ENCODE measurements around the gene RPL10. TPM values are rescaled to one million over a fixed set of nuclear protein-coding genes. Genes with fewer than 3 reads are reported as not detected.

The RPL10 gene
- total RNA-seq, 1 experiment from 2014 or later = 3,447 TPM

DNA sequence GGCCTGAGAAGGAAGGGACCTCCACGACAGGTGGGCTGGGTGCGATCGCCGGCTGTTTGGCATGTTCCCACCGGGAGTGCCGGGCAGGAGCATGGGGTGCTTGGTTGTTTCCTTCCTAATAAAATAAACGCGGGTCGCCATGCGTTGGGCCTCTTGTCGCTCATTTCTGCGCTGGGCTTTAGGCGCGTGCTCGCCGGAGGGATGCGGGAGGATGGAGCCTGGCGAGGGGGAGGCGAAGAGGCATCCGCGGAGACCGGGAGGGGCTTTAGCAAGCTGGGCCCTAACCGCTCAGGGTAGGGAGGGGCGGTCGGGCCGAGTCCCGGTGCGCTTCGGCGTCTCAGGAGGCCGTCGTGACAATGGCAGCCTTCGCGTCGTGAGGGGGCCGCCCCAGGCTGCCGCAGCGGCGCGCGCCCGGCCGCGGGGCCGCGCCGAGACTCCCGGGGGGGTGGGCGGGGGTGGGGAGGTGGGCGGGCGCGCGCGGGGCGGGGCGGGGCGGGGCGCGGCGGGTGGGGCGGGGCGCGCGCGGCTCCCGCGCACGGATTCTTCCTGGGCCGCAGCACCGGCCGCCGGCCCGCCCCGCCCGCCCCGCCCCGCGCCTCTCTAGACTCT is 38.3 kb downstream of the RPL10 start:
- no peak overlapping the region for H3K27ac ChIP-seq
- H3K27me3 ChIP-seq (ENCODE audit: insufficient read depth, low read depth) = no peaks in the 10 kb centered on the region
- no peak overlapping the region for H2AFZ ChIP-seq
- intact Hi-C loops (cut with micrococcal nuclease; ENCODE audit: unreplicated experiment) = no loop called here
- no peaks in the 10 kb centered on the region for H4K20me1 ChIP-seq (ENCODE audit: insufficient read depth)
- peaks cover 7% of the 10 kb centered on the region; the same call in 1 of the 2 replicates for H3K4me1 ChIP-seq (replicated peaks; ENCODE audit: insufficient read depth)
- H3K9me3 ChIP-seq (ENCODE audit: insufficient read depth, low read depth) = no peaks in the 10 kb centered on the region
- peak overlapping the region; percentile 56; the same call in 1 of the 2 replicates for H3K4me3 ChIP-seq
- TF ChIP-seq, protein P1, sequence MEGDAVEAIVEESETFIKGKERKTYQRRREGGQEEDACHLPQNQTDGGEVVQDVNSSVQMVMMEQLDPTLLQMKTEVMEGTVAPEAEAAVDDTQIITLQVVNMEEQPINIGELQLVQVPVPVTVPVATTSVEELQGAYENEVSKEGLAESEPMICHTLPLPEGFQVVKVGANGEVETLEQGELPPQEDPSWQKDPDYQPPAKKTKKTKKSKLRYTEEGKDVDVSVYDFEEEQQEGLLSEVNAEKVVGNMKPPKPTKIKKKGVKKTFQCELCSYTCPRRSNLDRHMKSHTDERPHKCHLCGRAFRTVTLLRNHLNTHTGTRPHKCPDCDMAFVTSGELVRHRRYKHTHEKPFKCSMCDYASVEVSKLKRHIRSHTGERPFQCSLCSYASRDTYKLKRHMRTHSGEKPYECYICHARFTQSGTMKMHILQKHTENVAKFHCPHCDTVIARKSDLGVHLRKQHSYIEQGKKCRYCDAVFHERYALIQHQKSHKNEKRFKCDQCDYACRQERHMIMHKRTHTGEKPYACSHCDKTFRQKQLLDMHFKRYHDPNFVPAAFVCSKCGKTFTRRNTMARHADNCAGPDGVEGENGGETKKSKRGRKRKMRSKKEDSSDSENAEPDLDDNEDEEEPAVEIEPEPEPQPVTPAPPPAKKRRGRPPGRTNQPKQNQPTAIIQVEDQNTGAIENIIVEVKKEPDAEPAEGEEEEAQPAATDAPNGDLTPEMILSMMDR (conservative IDR thresholded peaks at IDR 0.05) = no peak
- TF ChIP-seq EZH2 (IDR thresholded peaks at IDR 0.05; ENCODE audit: low read depth) = no peak
- no TSS peak for BruUV-seq (replicated peaks)
- POLR2A ChIA-PET (ENCODE audit: unreplicated experiment) = no interaction called here
- CTCF ChIA-PET = no interaction called here
- peaks cover 15% of the 10 kb centered on the region for H3K79me2 ChIP-seq (ENCODE audit: low read depth)
- H3F3A ChIP-seq (ENCODE audit: insufficient read depth, low read depth) = no peaks in the 10 kb centered on the region; the same call in 1 of the 2 replicates
- peak in 1 of 2 experiments; percentile 22 for DNase-seq
- H3K36me3 ChIP-seq (ENCODE audit: low read depth) = no peaks in the 10 kb centered on the region
- no peak overlapping the region for H3K4me2 ChIP-seq
- no peaks in the 10 kb centered on the region for H3K9me2 ChIP-seq (ENCODE audit: insufficient read depth)

DNA sequence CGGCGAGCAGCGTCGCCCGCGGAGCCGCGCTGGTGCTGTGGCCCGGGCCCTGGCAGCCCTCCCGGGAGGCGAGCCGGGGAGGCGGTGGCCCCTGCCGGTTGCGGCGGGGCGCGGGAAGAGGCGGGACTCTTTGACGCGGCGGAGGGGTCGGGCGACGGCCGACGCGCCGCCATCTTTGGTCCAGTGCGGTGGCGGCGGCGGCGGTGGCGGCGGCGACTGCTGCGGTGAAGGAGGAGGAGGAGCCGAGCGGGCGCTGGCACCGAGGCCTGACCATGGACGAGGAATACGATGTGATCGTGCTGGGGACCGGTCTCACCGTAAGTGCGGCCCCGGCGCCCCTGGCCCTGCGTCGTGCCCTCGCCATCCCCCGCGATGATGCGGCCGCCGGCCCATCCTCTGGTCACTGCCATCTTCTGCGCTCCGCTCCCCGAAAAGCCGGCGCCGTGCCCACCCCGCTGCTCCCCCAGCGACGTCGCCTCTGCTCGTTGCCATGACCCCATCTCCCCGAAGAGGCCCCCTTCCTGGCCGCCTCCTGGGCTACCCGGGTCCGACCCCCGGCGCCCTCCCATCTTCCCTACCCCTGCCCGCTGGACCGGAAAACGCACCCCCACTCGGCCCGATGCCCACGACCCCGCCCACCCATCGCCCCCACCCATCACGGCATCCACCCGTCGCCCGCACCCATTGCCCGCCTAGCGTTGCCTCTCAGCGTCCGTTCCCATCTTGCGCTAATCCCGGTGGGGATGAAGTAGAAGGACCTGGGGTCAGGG is 39.0 kb downstream of the RPL10 start, which contains the start of gene GDI1:
Gene GDI1, plus strand, starts transcription at position 172 of the 770 bp plus-strand sequence. Its CDS starts 101 bp downstream, at position 273.
- intact Hi-C loops (cut with micrococcal nuclease; ENCODE audit: unreplicated experiment) = no loop called here
- Histone ChIP-seq H3K4me3 (peak within 1 kb of the TSS; percentile 56; the same call in 1 of the 2 replicates), H3K9me2 (ENCODE audit: insufficient read depth) (no peaks in the 10 kb centered on the region), H2AFZ (peak within 1 kb of the TSS; percentile 70; the same call in 1 of the 2 replicates), H3K9me3 (ENCODE audit: insufficient read depth, low read depth) (no peaks in the 10 kb centered on the region), H3K36me3 (ENCODE audit: low read depth) (no peaks in the 10 kb centered on the region), H3F3A (ENCODE audit: insufficient read depth, low read depth) (peaks cover 5% of the 10 kb centered on the region; the same call in 1 of the 2 replicates), H3K27ac (no peak within 1 kb of the TSS), H3K4me2 (peak within 1 kb of the TSS; percentile 86), H3K27me3 (ENCODE audit: insufficient read depth, low read depth) (no peaks in the 10 kb centered on the region), H4K20me1 (ENCODE audit: insufficient read depth) (no peaks in the 10 kb centered on the region), H3K4me1 (replicated peaks; ENCODE audit: insufficient read depth) (peaks cover 7% of the 10 kb centered on the region; the same call in 1 of the 2 replicates), H3K79me2 (ENCODE audit: low read depth) (peaks cover 15% of the 10 kb centered on the region)
- CTCF ChIA-PET = no interaction called here
- peak in 1 of 2 experiments; percentile 61 for DNase-seq
- TF ChIP-seq, protein P1 (conservative IDR thresholded peaks at IDR 0.05) = no peak
- no peak for TF ChIP-seq EZH2 (IDR thresholded peaks at IDR 0.05; ENCODE audit: low read depth)
- POLR2A ChIA-PET (ENCODE audit: unreplicated experiment) = no interaction called here
- no TSS peak for BruUV-seq (replicated peaks)

DNA sequence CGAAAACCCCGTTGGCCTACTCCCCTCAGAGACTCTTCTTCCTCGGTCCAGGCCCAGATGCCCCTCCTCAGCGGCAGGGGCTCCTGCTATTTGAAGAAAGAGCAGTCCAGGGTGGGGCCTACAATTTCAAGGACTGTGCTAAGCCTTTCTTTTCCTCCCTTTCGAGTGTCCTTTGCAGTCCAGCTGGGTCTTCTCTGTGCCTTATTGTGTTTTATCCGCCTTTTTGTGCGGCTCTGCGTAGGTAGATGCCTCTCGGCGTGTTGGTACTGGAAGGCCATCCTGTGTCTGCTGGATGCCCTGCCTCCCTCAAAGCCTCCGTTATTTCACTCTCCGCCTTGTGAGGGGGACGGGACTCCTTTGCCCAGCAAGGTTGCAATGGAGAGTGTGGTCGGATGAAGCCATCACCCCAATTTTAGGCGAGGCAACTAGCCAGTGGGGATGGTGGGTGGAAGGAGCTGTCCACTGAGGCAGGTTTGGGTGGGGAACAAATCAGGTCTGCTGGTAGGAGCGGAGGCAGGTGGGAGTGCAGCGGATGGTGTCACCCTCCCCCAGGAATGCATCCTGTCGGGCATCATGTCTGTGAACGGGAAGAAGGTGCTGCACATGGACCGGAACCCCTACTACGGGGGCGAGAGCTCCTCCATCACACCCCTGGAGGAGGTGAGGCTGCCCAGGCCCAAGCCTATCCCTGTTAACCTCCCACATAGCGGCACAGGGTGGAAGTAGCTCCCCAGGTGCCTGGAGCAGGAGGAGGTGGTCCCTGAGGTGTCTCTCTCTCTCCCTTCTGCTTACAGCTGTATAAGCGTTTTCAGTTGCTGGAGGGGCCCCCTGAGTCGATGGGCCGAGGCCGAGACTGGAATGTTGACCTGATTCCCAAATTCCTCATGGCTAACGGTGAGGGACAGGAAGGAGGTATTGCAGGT is 40.1 kb downstream of the RPL10 start:
- POLR2A ChIA-PET (ENCODE audit: unreplicated experiment) = no interaction called here
- Histone ChIP-seq H2AFZ (no peak overlapping the region), H3K27me3 (ENCODE audit: insufficient read depth, low read depth) (no peaks in the 10 kb centered on the region), H3K79me2 (ENCODE audit: low read depth) (peaks cover 15% of the 10 kb centered on the region), H3K27ac (no peak overlapping the region), H3K4me2 (peak overlapping the region; percentile 86), H3K4me3 (peak overlapping the region; percentile 56; the same call in 1 of the 2 replicates), H4K20me1 (ENCODE audit: insufficient read depth) (no peaks in the 10 kb centered on the region), H3F3A (ENCODE audit: insufficient read depth, low read depth) (peaks cover 8% of the 10 kb centered on the region; the same call in 1 of the 2 replicates), H3K9me2 (ENCODE audit: insufficient read depth) (no peaks in the 10 kb centered on the region), H3K36me3 (ENCODE audit: low read depth) (no peaks in the 10 kb centered on the region), H3K9me3 (ENCODE audit: insufficient read depth, low read depth) (no peaks in the 10 kb centered on the region), H3K4me1 (replicated peaks; ENCODE audit: insufficient read depth) (peaks cover 7% of the 10 kb centered on the region; the same call in 1 of the 2 replicates)
- intact Hi-C loops (cut with micrococcal nuclease; ENCODE audit: unreplicated experiment) = no loop called here
- CTCF ChIA-PET = no interaction called here
- TF ChIP-seq EZH2 (IDR thresholded peaks at IDR 0.05; ENCODE audit: low read depth) = no peak
- TF ChIP-seq, protein P1 (conservative IDR thresholded peaks at IDR 0.05) = no peak
- BruUV-seq (replicated peaks) = TSS peak; percentile 41
- DNase-seq = no peak
